ENCODE data around the gene HNRNPUL2. TPM values are rescaled to one million over a fixed set of nuclear protein-coding genes. Genes with fewer than 3 reads are reported as not detected.

The HNRNPUL2 gene
- total and polyA plus RNA-seq, 2 of the 8 experiments (the other 6 are each of a cell fraction or from before 2014, with no cell fraction given) = 14.9 to 46.4 TPM

DNA sequence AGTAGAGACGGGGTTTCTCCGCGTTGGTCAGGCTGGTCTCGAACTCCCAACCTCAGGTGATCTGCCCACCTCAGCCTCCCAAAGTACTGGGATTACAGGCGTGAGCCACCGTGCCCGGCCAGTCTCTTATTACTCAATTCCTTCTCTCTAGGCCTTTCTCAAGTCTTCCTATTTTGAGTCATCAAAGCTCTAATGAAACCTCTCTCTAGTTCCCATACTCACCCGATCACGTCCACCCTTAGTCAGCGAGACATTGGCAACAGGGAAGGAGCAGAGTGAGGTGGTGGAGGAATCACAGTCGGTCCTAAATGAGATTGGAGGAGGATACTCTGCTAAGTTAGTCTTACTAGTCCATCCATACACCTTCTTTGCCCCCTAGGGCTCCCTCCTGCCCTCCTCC, 25.0 kb downstream of the HNRNPUL2 start (continued):
- TF ChIP-seq, protein P1, sequence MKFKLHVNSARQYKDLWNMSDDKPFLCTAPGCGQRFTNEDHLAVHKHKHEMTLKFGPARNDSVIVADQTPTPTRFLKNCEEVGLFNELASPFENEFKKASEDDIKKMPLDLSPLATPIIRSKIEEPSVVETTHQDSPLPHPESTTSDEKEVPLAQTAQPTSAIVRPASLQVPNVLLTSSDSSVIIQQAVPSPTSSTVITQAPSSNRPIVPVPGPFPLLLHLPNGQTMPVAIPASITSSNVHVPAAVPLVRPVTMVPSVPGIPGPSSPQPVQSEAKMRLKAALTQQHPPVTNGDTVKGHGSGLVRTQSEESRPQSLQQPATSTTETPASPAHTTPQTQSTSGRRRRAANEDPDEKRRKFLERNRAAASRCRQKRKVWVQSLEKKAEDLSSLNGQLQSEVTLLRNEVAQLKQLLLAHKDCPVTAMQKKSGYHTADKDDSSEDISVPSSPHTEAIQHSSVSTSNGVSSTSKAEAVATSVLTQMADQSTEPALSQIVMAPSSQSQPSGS (IDR thresholded peaks at IDR 0.05; ENCODE audit: low read length) = no peak
- TF ChIP-seq SP1 (IDR thresholded peaks at IDR 0.05; ENCODE audit: low read depth, low read length) = no peak
- TF ChIP-seq, protein P2, sequence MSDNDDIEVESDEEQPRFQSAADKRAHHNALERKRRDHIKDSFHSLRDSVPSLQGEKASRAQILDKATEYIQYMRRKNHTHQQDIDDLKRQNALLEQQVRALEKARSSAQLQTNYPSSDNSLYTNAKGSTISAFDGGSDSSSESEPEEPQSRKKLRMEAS (IDR thresholded peaks at IDR 0.05) = no peak
